HCT116 (cell line): ENCODE measurements around the gene KCNA3. TPM values are rescaled to one million over a fixed set of nuclear protein-coding genes. Genes with fewer than 3 reads are reported as not detected.

ENCODE experiments used
- ATAC-seq: fragments of 200-7000 bp; cut with Tn5 transposase; 2 replicates; pipeline ENCODE4 v1.9.1; 2020; ENCODE audit warnings: mild to moderate bottlenecking, moderate library complexity
- BruUV-seq: library from RNA; stranded (reverse); fragments of 400-500 nt; replicated peaks from 2 replicates; lab custom pipeline; 2021; lab: Mats Ljungman, UMichigan
- CTCF ChIA-PET: fragments of 300-600 bp; sonication (Branson Sonifier 250); formaldehyde crosslinking; loops from one replicate; lab custom pipeline; 2021; ENCODE audit warnings: antibody characterized with exemption; lab: Charles Lee
- POLR2A ChIA-PET: fragments of 300-600, 350-600 bp; sonication (Branson Sonifier 250); formaldehyde crosslinking; loops from one replicate; lab custom pipeline; 2021; ENCODE audit warnings: antibody characterized with exemption; lab: Charles Lee
- RAD21 ChIA-PET, 2 experiments: fragments of 300-600 bp; sonication (Branson Sonifier 250); formaldehyde crosslinking; loops; one replicate each; lab custom pipeline; 2023; ENCODE audit warnings: low total read pairs in 2 of 2; ENCODE audit not compliant: uncharacterized antibody in 2 of 2, unreplicated experiment in 2 of 2, low non-redundant PET in 1 of 2; lab: Charles Lee
- DNase-seq: peaks from one replicate; pipeline ENCODE4 v3.0.0-alpha.2; 2010; ENCODE audit warnings: low read depth, low spot score
- H2AFZ ChIP-seq: fragments of 200-600 bp; shearing (Covaris generic), sonication (generic); 2 replicates; pipeline ENCODE4 v1.6.1; 2017; ENCODE audit warnings: low read depth, mixed run types, mixed read lengths, antibody characterized with exemption, low read length; ENCODE audit not compliant: poor library complexity, severe bottlenecking
- H3K27ac ChIP-seq: 2 replicates; pipeline ENCODE4 v1.5.1; 2012; ENCODE audit warnings: low read depth, low read length
- H3K27me3 ChIP-seq: fragments of 200-600 bp; sonication (generic); 2 replicates; pipeline ENCODE4 v1.6.1; 2016; ENCODE audit warnings: mixed run types, low read length, mixed read lengths; ENCODE audit not compliant: insufficient read depth
- H3K36me3 ChIP-seq, 2 experiments: fragments of 200-500 bp in 1 of 2; fragments of 200-600 bp in 1 of 2; sonication (Bioruptor generic) in 1 of 2; sonication (generic) in 1 of 2; 2 replicates each; pipeline versions ENCODE4 v1.5.1 to v1.6.1; 2014 to 2016; ENCODE audit warnings: low read length in 2 of 2, inconsistent platforms in 1 of 2, mixed read lengths in 1 of 2, mixed run types in 1 of 2; ENCODE audit not compliant: insufficient read depth in 2 of 2, control insufficient read depth in 1 of 2
- H3K4me1 ChIP-seq, 2 experiments: fragments of 200-600 bp in 1 of 2; sonication (generic) in 1 of 2; 2 replicates each; pipeline versions ENCODE4 v1.5.1 to v1.6.1; 2012 to 2017; ENCODE audit warnings: low read length in 2 of 2, inconsistent platforms in 1 of 2, mild to moderate bottlenecking in 1 of 2, mixed read lengths in 1 of 2, mixed run types in 1 of 2, moderate library complexity in 1 of 2; ENCODE audit not compliant: insufficient read depth in 2 of 2, control insufficient read depth in 1 of 2
- H3K4me2 ChIP-seq: fragments of 200-600 bp; sonication (generic); 2 replicates; pipeline ENCODE4 v1.6.1; 2017; ENCODE audit warnings: mixed run types, low read length, mixed read lengths
- H3K4me3 ChIP-seq, 2 experiments: fragments of 200-600 bp in 1 of 2; sonication (generic) in 1 of 2; replicated peaks in 1 of 2; 2 replicates each; pipeline ENCODE4 v1.5.1; 2011 to 2016; ENCODE audit warnings: low read length in 2 of 2, control low read depth in 1 of 2, low read depth in 1 of 2, mild to moderate bottlenecking in 1 of 2, mixed read lengths in 1 of 2, mixed run types in 1 of 2
- H3K79me2 ChIP-seq: fragments of 200-600 bp; sonication (generic); 2 replicates; pipeline ENCODE4 v1.6.1; 2017; ENCODE audit warnings: mild to moderate bottlenecking, mixed run types, low read length, moderate library complexity, mixed read lengths; ENCODE audit not compliant: insufficient read depth
- H3K9ac ChIP-seq: fragments of 200-600 bp; sonication (generic); 2 replicates; pipeline ENCODE4 v1.6.1; 2016; ENCODE audit warnings: low read length, mixed read lengths
- H3K9me2 ChIP-seq: fragments of 200-600 bp; sonication (generic), shearing (Covaris generic); 2 replicates; pipeline ENCODE4 v1.6.1; 2017; ENCODE audit warnings: mixed run types, mild to moderate bottlenecking, moderate library complexity; ENCODE audit not compliant: insufficient read depth
- H3K9me3 ChIP-seq, 2 experiments: fragments of 200-500 bp in 1 of 2; fragments of 200-600 bp in 1 of 2; sonication (Bioruptor generic) in 1 of 2; sonication (generic) in 1 of 2; 2 replicates each; pipeline ENCODE4 v1.6.1; 2014 to 2017; ENCODE audit warnings: low read length in 2 of 2, mixed read lengths in 2 of 2, inconsistent platforms in 1 of 2, low read depth in 1 of 2, mild to moderate bottlenecking in 1 of 2, mixed run types in 1 of 2, moderate library complexity in 1 of 2; ENCODE audit not compliant: control insufficient read depth in 1 of 2, insufficient read depth in 1 of 2
- H4K20me1 ChIP-seq: fragments of 200-600 bp; sonication (generic), shearing (Covaris generic); 2 replicates; pipeline ENCODE4 v1.6.1; 2017; ENCODE audit warnings: mixed run types, mild to moderate bottlenecking, moderate library complexity; ENCODE audit not compliant: insufficient read depth
- CBX3 ChIP-seq: IDR thresholded peaks from 2 replicates; pipeline ENCODE4 v1.6.1; 2012; ENCODE audit warnings: low read depth
- CEBPB ChIP-seq: IDR thresholded peaks from 2 replicates; pipeline ENCODE4 v1.6.1; 2012; ENCODE audit warnings: low read depth
- EGR1 ChIP-seq: IDR thresholded peaks from 2 replicates; pipeline ENCODE4 v1.6.1; 2012; ENCODE audit warnings: low read depth
- ELF1 ChIP-seq: IDR thresholded peaks from 2 replicates; pipeline ENCODE4 v1.6.1; 2012; ENCODE audit warnings: low read depth, borderline replicate concordance
- EZH2phosphoT487 ChIP-seq: fragments of 200-600 bp; IDR thresholded peaks from 2 replicates; pipeline ENCODE4 v1.6.1; 2018; ENCODE audit warnings: antibody characterized with exemption, borderline replicate concordance
- FOSL1 ChIP-seq: IDR thresholded peaks from 2 replicates; pipeline ENCODE4 v1.6.1; 2012; ENCODE audit warnings: low read depth
- POLR2A ChIP-seq: IDR thresholded peaks from 2 replicates; pipeline ENCODE4 v1.7.0; 2011; ENCODE audit warnings: borderline replicate concordance; ENCODE audit not compliant: insufficient read depth, insufficient read length; ENCODE audit errors: extremely low read depth
- POLR2AphosphoS5 ChIP-seq: IDR thresholded peaks from 2 replicates; pipeline ENCODE4 v1.6.1; 2011; ENCODE audit warnings: mild to moderate bottlenecking, low read depth, low read length, moderate library complexity
- RAD21 ChIP-seq: IDR thresholded peaks from 2 replicates; pipeline ENCODE4 v1.6.1; 2012; ENCODE audit warnings: low read depth, mild to moderate bottlenecking
- SIN3A ChIP-seq: IDR thresholded peaks from 2 replicates; pipeline ENCODE4 v1.6.1; 2012; ENCODE audit warnings: low read depth
- SRF ChIP-seq: IDR thresholded peaks from 2 replicates; pipeline ENCODE4 v1.6.1; 2012; ENCODE audit warnings: low read depth
- TCF7L2 ChIP-seq: IDR thresholded peaks from 2 replicates; pipeline ENCODE4 v1.7.0; 2011; ENCODE audit warnings: borderline replicate concordance, inconsistent platforms; ENCODE audit not compliant: insufficient read depth, insufficient read length; ENCODE audit errors: extremely low read depth
- ZFX ChIP-seq: fragments of 450-650 bp; IDR thresholded peaks from 2 replicates; pipeline ENCODE4 v1.6.1; 2017
- intact Hi-C: fragments of 100-400 bp; cut with micrococcal nuclease; formaldehyde crosslinking; loops from 2 replicates; pipeline ENCODE4 v1.10.0; 2022
- total RNA-seq: library from RNA; stranded (reverse); gene quantifications from one replicate; pipeline ENCODE4 v1.2.1, GENCODE V29; 2021; ENCODE audit not compliant: unreplicated experiment
- TF ChIP-seq, protein P1 (sequence below), 3 experiments: fragments of 200-600 bp in 1 of 3; sonication (generic) in 1 of 3; IDR thresholded peaks in 2 of 3; conservative IDR thresholded peaks in 1 of 3; 2 replicates each; pipeline ENCODE4 v1.5.1; 2012 to 2017; ENCODE audit warnings: low read depth in 2 of 3, low read length in 2 of 3, antibody characterized with exemption in 1 of 3, borderline replicate concordance in 1 of 3, control low read depth in 1 of 3, mild to moderate bottlenecking in 1 of 3, mixed read lengths in 1 of 3, mixed run types in 1 of 3, moderate library complexity in 1 of 3; ENCODE audit not compliant: insufficient read depth in 1 of 3
- TF ChIP-seq, protein P2 (sequence below): IDR thresholded peaks from 2 replicates; pipeline ENCODE4 v1.6.1; 2012
- TF ChIP-seq, protein P3 (sequence below): IDR thresholded peaks from 2 replicates; pipeline ENCODE4 v1.6.1; 2012; ENCODE audit warnings: low read depth
- TF ChIP-seq, protein P4 (sequence below): IDR thresholded peaks from 2 replicates; pipeline ENCODE4 v1.6.1; 2012

KCNA3 gene
- total RNA-seq, 1 experiment from 2014 or later: 0.07 TPM

DNA sequence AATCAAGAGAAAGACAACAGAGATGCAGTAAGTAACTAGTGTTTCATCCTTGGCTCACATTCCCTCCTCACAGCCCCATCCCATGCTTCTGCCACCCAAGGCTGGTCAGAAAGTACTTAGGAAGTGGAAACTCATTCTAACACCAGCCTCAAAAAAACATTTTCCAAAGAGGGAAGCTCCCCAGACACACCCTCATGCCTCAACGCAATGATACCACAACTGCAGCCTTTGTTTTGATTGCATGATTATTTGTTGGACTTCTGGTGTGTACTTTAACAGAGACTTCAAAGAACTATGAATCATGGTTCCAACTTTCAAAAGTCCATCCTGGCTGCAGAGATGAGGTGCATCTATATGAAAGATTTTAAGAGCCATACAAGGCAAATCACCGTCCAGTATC, 45.2 kb upstream of the KCNA3 start (continued):
- no peak for TF ChIP-seq SRF

DNA sequence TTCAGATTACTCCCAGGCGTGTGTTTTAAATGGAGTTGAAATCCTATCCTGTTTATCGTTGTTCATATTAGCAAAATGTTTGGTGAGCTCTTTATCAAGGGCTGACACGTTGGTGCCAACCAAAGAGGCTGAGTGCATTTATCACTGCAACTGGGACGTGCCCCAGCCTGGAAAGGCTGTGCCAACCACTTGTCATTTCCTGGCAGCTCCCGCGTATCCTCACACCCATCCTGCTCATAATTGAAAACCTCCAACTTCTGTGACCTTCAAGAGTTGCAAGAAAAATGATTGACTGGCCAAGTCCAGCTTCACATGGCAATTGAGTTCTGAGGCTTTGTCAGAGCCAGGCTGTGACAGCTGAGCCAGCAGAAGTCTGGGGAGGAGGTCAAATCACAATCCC, 43.7 kb upstream of the KCNA3 start:
- H3K79me2 ChIP-seq: no peaks in the 10 kb centered on the region
- RAD21 ChIA-PET: no interaction called here
- DNase-seq (no peak), ATAC-seq (no peak)
- H2AFZ ChIP-seq: no peak overlapping the region
- H3K4me2 ChIP-seq: no peak overlapping the region
- POLR2A ChIA-PET: no interaction called here
- TF ChIP-seq, protein P1, sequence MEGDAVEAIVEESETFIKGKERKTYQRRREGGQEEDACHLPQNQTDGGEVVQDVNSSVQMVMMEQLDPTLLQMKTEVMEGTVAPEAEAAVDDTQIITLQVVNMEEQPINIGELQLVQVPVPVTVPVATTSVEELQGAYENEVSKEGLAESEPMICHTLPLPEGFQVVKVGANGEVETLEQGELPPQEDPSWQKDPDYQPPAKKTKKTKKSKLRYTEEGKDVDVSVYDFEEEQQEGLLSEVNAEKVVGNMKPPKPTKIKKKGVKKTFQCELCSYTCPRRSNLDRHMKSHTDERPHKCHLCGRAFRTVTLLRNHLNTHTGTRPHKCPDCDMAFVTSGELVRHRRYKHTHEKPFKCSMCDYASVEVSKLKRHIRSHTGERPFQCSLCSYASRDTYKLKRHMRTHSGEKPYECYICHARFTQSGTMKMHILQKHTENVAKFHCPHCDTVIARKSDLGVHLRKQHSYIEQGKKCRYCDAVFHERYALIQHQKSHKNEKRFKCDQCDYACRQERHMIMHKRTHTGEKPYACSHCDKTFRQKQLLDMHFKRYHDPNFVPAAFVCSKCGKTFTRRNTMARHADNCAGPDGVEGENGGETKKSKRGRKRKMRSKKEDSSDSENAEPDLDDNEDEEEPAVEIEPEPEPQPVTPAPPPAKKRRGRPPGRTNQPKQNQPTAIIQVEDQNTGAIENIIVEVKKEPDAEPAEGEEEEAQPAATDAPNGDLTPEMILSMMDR (IDR thresholded peaks at IDR 0.05 in 2 of 3, conservative IDR thresholded peaks at IDR 0.05 in 1 of 3; ENCODE audit: borderline replicate concordance in 1 of 3, insufficient read depth in 1 of 3, low read depth in 2 of 3, low read length in 2 of 3): no peak
- no peak for TF ChIP-seq RAD21
- TF ChIP-seq SIN3A: no peak
- TF ChIP-seq EGR1: no peak
- TF ChIP-seq, protein P2, sequence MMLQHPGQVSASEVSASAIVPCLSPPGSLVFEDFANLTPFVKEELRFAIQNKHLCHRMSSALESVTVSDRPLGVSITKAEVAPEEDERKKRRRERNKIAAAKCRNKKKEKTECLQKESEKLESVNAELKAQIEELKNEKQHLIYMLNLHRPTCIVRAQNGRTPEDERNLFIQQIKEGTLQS: no peak
- no peak for TF ChIP-seq SRF
- TF ChIP-seq POLR2AphosphoS5: no peak
- no peak for TF ChIP-seq ZFX
- TF ChIP-seq EZH2phosphoT487: no peak
- TF ChIP-seq, protein P3, sequence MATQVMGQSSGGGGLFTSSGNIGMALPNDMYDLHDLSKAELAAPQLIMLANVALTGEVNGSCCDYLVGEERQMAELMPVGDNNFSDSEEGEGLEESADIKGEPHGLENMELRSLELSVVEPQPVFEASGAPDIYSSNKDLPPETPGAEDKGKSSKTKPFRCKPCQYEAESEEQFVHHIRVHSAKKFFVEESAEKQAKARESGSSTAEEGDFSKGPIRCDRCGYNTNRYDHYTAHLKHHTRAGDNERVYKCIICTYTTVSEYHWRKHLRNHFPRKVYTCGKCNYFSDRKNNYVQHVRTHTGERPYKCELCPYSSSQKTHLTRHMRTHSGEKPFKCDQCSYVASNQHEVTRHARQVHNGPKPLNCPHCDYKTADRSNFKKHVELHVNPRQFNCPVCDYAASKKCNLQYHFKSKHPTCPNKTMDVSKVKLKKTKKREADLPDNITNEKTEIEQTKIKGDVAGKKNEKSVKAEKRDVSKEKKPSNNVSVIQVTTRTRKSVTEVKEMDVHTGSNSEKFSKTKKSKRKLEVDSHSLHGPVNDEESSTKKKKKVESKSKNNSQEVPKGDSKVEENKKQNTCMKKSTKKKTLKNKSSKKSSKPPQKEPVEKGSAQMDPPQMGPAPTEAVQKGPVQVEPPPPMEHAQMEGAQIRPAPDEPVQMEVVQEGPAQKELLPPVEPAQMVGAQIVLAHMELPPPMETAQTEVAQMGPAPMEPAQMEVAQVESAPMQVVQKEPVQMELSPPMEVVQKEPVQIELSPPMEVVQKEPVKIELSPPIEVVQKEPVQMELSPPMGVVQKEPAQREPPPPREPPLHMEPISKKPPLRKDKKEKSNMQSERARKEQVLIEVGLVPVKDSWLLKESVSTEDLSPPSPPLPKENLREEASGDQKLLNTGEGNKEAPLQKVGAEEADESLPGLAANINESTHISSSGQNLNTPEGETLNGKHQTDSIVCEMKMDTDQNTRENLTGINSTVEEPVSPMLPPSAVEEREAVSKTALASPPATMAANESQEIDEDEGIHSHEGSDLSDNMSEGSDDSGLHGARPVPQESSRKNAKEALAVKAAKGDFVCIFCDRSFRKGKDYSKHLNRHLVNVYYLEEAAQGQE: no peak
- TF ChIP-seq CBX3: no peak
- TF ChIP-seq, protein P4, sequence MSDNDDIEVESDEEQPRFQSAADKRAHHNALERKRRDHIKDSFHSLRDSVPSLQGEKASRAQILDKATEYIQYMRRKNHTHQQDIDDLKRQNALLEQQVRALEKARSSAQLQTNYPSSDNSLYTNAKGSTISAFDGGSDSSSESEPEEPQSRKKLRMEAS: no peak
- no peak for TF ChIP-seq ELF1
- no peak for TF ChIP-seq POLR2A
- TF ChIP-seq CEBPB: no peak
- TF ChIP-seq FOSL1: no peak
- no peak for TF ChIP-seq TCF7L2
- H3K4me1 ChIP-seq: no peaks in the 10 kb centered on the region
- BruUV-seq: no TSS peak
- no peaks in the 10 kb centered on the region for H3K9me3 ChIP-seq
- no peak overlapping the region for H3K9ac ChIP-seq
- H3K27me3 ChIP-seq: peaks cover 89% of the 10 kb centered on the region
- intact Hi-C loops: no loop called here
- no peaks in the 10 kb centered on the region for H4K20me1 ChIP-seq
- CTCF ChIA-PET: no interaction called here
- no peak overlapping the region for H3K27ac ChIP-seq
- no peak overlapping the region for H3K4me3 ChIP-seq
- no peaks in the 10 kb centered on the region for H3K36me3 ChIP-seq
- H3K9me2 ChIP-seq: no peaks in the 10 kb centered on the region
